Superior temporal gyrus (tissue), 1 donor: ENCODE measurements around the gene MGST2.
A peak's percentile ranks its signal among the peaks of the same experiment; 100 is the strongest.

Source experiments
- DNase-seq: peaks from one replicate; pipeline ENCODE4 v3.0.0-alpha.2; 2016; ENCODE audit errors: extremely low spot score

MGST2 gene

DNA sequence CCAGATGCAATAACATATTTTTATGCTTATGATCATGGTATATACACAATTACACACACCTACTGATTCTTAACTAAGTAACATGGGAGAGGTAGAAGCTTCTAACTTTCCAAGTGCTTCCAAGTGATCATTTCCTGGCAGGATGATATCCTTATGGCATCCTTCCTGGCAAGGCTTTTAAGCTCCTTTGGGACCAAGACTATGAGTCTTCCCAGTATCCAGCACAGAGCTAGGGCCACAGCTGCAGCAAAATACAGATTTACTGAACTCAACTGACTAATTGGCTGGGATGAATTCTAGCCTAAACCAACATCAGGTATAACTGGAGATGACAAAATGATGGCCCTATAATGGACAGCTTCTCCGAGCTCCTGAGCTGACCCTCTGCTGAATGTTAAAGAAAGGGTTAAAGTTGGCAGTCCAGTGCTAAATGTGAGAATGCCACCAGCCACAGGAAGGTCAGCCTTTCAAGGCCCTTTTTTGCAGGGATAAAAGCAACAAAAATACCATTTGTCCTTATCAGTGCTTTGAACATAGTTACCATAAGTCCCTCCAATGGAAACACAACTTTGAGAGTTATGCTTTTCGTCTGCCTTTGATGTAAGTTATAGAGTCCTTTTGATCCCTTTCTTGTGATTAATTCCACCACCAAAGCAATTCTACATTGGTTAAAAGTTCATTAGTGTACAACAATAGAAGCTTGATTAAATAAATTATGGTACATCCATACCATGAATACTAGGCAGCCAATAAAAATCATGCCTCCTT lies 73.4 kb downstream of the MGST2 start:
- no peak for DNase-seq

DNA sequence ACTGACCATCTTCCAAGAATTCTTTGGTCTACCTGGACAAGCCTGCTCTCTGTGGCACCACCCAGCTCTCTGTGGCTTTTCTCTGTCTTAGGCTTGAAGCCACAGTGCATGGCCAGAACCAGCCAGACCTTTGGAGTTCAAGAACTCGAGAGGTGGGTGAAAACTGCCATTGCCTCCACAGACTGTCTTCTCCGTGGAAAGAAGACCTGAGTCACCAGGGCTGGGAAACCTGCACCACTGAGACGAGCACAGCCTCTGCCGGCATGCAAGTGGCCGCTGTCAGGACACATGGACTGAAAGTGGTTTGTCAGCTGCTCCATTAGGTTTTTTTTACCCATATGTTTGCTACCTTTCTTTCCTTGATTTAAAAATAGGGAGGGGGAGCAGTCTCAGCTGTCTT lies 74.5 kb downstream of the MGST2 start:
- no peak for DNase-seq

DNA sequence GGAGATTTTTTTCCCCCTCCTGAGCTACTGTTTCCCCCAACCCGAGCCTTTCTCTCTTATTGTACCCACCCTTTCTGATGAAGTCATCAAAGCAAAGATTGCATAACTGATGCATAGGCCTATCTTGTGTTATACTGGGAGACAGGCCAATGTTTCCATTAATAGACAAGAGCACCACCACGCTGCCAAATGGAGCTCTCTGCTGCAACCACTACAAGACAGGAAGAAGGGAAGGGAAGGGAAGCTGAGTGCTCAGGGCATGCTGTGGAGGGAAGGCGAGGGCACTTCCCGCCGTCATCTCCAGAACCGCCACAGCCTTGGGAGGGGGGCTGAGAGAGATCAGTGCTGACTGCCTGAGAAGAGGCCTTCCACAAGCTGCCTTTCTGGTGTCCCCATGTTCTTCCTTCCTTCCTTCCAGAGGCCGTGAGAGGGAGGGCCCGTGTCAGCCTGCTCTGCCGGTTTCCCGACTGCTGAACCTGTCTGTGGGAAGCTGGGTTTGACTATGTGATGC lies 75.0 kb downstream of the MGST2 start:
- peak; percentile 91 for DNase-seq

DNA sequence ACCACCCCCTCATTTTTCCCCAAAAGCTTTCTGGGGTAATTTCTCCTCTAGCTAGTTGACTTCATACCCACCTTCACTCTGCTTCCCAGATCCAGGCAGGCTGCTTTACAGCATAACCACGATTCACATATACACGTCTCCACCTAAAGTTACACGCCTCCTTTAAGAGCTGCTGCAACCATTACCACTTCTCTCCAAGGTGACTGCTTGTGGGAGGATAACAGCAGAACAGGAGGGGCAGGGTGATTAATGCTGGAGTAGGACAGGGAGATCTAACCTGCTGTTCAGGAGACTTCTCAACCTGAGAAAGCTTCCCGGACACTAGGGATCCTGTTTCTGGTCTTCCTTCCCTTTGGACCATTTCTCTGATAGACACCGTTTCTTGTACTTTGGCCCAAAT lies 77.4 kb downstream of the MGST2 start:
- no peak for DNase-seq

DNA sequence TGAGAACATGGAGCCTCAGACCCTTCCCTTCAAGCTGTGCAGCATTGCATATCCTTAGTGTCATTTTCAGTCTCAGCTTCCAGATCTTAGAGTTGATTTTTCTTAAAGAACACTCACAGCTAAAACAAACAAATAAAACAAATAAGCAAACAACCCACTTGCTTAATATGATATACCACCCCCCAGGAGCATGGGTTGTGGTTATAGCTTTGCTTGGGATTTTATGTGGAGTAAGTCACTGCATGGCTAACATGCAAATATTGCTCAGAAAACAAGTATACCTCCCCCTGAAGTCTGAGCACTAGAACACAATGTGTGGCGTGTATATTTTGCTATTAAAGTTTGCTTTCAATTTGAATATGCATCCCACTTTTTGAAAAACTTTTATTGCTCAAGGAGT lies 78.6 kb downstream of the MGST2 start:
- no peak for DNase-seq

DNA sequence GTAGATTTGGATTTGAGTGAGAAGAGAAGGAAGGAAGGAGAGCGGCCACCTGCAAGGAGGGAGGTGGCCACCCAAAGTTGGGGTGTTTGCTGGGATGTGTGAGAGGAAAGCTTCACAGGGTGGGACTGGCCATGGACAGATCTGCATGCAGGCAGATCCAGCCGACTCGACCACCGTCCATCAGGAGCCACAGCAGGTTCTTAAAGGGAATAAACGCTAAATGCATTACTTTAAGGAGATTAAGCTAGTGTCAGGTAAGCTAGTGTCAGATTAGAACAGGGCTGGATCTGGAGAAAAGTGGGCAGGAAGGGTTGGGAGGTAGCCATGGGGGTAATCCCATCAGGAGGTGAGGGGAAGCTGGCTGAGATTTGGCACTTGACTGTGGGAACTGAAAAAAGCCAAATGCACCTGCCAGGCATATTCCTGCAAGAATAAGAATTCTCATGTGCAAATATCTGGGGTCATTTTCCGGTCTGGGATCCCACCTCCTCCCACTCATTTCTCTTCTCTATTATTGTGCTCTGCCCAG lies 79.6 kb downstream of the MGST2 start:
- DNase-seq: no peak

DNA sequence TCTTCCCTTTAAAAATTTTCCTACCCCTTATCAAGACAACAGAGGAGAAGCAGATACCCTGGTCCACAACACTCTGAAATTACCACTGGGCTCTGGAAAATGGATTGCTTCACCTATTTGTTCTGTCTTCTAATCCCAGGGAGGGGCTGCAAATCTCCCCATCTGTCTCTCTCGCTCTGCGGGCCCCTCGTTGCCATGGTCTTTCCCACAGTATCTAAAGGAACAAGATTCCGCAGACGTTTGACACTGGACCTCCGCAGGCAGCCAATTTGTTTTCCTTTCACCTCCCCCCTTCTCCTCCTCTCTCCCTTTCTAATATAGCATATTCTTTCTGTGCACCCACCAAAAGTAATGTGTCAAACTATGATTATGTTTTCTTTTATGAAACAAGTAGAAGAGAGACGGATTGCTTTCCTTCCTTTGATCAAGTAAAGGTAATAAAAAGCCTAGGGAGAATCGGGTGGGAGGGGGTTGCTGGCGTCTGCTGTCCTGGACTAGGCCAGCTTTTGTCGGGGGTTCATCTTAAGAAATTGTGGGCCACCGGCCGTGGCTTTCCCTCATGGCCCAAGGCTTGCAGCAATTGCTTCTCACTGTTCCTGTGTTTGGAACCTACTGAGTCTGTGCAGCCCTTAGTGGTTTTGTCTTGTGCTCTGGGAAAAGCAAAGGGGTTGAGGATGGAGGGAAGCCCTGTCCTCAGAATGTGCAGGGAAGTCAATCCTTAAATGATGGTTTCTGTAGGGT lies 81.0 kb downstream of the MGST2 start:
- DNase-seq: no peak

DNA sequence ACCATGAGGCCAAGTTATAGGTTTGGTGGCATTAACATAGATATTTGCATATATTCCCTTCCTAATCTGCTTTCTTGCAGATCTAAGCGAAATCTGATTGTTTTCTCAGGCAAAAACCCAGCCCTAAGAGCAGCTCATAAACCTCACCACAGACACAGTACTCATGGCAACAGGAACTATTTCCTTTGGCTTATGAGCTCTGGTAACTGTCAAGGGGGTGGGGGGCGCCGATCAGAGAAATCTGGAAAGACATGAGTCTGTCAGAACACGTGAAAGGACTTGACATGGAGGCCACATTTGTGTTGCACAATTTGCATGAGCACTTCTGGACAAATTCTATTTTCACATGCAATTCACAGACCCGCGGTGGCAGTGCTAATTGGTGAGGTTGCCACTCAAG lies 83.7 kb downstream of the MGST2 start:
- DNase-seq: no peak

DNA sequence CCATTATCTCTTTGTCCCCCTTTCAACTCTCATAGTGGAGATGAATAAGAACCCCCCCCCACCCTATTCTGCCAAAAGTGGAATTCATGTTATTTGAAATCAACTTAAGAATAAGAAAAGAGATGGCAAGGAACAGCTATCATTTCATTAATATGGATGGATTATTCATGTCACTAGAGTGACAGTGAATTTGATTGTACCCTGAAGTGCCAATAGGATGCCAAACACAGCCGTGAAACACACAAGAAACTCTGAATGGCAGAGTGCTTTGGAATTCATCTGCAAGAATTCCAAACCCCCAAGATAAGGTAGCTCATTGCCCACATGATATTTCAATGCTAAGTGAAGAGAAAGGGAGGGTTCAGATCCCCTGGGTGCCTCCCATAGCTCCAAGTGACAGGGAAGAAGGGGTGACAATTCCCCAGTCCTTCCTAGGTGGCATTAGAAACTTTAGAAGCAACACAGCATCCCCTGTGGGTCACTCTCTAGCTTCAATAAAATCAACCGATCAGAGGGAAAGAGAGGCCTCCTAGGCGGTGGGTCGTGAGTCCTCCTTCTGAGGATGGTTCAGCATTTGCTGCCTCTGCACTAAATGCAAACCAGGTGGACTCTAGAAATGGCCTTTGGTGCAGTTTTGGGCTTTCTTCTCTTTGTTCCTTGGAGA lies 84.3 kb downstream of the MGST2 start:
- no peak for DNase-seq

DNA sequence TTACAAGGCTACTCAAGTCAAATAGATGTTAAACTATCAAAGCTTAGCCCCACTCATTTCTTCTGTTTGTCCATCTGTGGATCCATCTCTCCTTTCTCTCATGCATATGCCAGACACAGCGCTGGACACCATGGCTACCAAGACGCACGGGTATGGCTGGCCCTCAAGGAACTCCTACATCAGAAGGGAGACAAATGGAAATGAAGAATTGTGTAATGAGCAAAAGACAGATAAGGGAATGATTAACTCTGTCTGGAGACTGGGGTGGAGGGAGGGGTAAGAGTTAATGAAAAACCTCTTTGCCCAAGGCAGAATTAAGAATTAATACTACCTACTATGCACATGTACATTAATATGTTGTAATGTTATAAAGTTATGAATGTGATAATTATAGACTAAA lies 88.1 kb downstream of the MGST2 start:
- DNase-seq: no peak
